GM12891 (cell line): ENCODE results near the gene TNS1.

Experiments used
- POLR2A ChIP-seq: IDR thresholded peaks from 2 replicates; pipeline ENCODE4 v1.6.1; 2011; ENCODE audit warnings: low read depth, low read length, control low read depth
- POLR2AphosphoS5 ChIP-seq: IDR thresholded peaks from 2 replicates; pipeline ENCODE4 v1.6.1; 2011; ENCODE audit warnings: low read depth, low read length, control low read depth
- POU2F2 ChIP-seq: IDR thresholded peaks from 2 replicates; pipeline ENCODE4 v1.6.1; 2011; ENCODE audit warnings: low read depth, mild to moderate bottlenecking, control low read depth, low read length, moderate library complexity
- SPI1 ChIP-seq: IDR thresholded peaks from 2 replicates; pipeline ENCODE4 v1.6.1; 2011; ENCODE audit warnings: low read depth, low read length, control low read depth
- TAF1 ChIP-seq: IDR thresholded peaks from 2 replicates; pipeline ENCODE4 v1.6.1; 2011; ENCODE audit warnings: low read depth, low read length, control low read depth

DNA sequence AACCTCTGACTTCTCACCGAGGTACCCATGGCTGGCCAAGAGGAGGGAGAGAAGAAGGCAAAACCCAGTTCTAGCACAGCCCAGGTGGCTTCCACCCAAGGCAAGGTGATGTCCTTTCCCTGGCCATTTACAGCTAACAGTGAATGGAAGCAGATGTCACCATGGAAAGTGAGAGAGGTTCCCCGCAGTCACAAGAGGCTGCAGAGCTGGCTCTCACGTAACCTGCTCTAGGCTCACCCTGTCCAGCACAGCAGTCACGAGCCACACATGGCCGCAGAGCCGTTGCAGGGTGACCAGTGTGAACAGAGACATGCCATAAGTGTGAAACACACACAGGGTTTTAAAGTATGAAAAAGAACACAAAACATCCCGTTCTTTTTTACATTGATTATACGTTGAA lies 169.4 kb downstream of the TNS1 start:
- TF ChIP-seq POLR2A (no peak), TAF1 (no peak), SPI1 (no peak), POLR2AphosphoS5 (no peak), POU2F2 (no peak)
